Right renal cortex interstitium (tissue), 3 donors: ENCODE data around the gene SIRT7. TPM values are rescaled to one million over a fixed set of nuclear protein-coding genes. Genes with fewer than 3 reads are reported as not detected.
A peak's percentile ranks its signal among the peaks of the same experiment; 100 is the strongest.

Experiments
- DNase-seq, 3 donors: peaks; one replicate each; pipeline ENCODE4 v3.0.0-alpha.2; 2013; ENCODE audit warnings: low read depth in 3 of 3, low spot score in 2 of 3
- polyA plus RNA-seq, 3 donors: library from polyadenylated mRNA; unstranded; fragments of 120-200 nt; gene quantifications; one replicate each; pipeline ENCODE4 v1.2.1, GENCODE V29; 2013; ENCODE audit not compliant: insufficient read length in 3 of 3

The SIRT7 gene
- polyA plus RNA-seq, 3 donors = 8.6 to 10.3 (median 10.0) TPM

- DNase-seq = no peak
Observed at GRCh38 chr17:81890447-81891302, 27.3 kb downstream of the SIRT7 start.

GRCh38 chr17:81889602-81890001, 28.4 kb downstream of the SIRT7 start:
- DNase-seq = no peak

DNA sequence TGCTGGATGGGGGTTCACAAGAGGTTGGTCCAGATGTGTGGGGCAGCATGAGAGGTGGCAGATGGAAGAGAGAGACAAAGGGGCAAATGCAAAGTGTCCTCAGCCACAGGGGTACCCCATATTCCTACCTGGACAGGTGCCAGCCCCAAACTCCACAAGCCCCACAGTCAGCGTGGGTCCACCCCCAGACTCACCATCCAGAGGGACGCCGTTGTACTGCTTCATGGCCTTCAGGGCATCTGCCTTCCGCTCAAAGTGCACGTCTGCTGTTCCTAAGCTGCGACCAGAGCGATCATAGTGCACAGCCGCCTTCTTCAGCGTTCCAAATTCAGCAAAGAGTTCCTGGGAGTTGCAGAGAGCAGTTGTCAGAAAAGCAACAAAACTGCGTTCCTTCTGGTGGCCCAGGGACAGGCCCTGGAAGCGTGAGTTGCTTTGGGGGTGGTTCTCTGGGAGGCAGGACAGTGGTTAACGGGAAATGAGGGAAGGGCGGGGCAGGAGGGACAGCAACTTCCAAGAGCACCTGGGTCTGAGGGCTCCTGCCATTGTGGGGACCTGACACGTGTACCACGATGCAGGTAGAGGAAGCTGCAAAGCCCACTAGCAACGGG, 28.9 kb downstream of the SIRT7 start:
- no peak for DNase-seq

DNA sequence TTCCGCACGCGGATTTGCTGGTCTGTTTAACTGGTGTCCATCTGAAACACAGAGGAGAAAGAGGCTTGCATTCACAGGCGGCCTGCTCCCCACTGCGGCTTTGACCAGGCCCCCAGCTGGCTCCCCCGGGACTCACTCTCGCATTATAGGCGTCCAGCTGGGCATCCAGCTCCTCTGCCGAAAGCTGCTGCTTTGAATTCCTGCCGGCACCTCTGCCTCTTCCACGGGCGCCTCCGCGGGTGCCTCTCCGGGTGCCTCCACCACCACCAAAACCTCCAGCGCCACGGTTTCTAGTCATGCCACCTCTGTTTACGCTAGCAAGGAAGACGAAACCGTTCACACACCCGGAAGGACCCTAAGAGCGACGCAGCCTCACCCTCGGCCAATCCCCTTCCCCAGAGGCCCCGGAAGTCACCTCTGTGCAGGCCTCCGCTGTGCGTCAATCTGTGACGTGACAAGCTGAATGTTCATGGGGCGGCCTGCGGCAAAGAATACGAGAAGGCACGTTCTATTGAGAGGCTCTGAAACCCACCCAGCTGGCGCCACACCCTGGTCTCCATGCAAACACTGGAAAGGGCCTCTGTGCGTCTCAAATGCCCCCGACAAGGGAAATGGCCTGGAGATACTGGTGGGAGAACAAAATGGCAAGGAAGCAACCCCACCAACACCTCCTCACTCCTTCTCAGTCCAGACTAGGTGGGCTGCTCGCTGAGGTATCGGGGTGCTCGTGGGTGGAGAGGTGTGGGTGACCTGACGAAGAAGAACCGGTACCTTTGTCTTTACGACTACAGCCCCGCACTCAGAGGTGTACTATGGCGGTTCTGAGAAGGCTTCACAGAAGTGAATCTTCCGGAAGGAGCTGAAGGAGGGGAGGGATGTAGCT, 29.6 kb downstream of the SIRT7 start:
- no peak for DNase-seq

GRCh38 chr17:81885869-81886548, 32.0 kb downstream of the SIRT7 start:
- no peak for DNase-seq

DNA sequence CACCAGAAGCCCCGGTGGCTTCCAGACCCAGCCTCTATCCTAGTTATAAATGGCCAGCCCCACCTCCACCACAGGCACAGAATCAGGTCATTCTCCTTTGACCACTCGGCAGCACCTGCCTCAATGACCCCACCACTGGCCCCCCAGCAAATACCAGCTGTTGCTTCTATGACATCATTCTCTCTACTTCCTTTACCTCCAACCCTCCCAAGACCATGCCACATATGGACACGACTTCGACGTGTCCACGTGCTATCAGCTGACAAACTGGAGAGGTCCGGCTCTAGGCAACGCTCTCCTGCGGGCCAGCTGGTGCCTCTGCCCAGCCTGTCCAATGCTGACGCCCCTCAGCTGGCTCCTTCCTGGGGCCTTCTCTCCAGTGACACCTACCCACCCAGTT, 32.5 kb downstream of the SIRT7 start:
- no peak for DNase-seq

DNA sequence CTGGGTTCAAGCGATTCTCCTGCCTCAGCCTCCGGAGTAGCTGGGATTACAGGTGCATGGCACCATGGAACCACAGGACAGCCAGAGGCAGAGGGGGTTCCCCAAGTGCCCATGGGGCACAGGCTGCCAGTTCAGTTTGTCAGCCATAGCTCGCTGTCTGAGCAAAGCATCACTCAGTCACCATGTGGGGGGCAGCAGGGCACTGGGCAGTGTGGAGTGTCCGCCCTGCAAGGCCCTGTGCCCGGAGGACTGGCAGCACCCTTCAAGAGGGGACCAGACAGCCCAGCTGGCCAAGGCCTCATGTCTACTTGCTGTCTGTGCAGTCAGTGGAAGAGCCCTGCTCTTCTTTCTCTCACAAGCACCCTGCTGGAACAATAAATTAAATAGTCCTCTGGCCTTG, 33.0 kb downstream of the SIRT7 start:
- DNase-seq = no peak

- DNase-seq = no peak
Observed at GRCh38 chr17:81884520-81884919, 33.5 kb downstream of the SIRT7 start.

- no peak for DNase-seq
Observed at GRCh38 chr17:81879121-81879520, 38.9 kb downstream of the SIRT7 start.

GRCh38 chr17:81878294-81878693, 39.7 kb downstream of the SIRT7 start:
- no peak for DNase-seq

- DNase-seq = no peak
Observed at GRCh38 chr17:81877569-81877968, 40.4 kb downstream of the SIRT7 start.

DNA sequence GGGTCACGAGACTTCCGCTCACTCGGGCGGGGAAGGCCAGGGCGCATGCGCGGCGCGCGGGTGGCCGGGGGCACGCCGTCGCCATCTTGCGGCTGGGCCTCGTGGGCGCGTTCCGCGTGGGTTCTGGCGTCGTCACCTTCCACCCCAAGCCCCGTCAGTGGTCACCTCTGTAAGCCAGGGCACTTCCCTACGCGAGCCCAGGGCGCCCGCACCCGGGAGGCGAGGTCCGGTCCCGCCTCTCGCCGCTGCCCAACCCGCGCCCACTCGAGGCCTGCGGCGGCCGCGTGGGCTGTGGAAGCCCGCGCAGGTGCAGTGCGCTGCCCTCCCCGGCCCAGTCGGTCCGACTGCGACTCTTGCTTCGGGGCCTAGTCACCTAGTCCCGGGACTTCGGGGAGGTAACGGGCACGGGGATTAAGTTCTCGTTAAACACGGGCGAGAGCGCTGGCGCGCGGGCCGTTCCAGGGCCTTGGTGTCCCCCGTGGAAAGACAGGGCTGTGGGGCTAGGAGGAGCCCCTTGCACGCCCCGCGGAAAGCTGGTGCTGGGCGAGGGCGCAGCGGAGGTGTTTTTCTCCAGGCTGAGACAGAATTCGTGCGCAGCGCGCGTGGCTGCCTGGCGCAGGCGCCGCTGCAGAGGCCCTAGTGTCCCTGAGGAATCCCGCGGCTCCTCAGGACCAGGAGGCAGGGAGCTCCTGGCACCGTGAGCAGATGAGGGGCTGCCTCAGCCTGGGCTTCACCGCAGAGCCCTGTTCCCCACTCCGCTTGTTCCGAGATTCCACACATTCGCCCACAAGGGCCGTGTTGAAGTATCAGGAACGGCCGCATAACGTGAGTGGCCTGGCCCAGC, 46.4 kb downstream of the SIRT7 start:
- peak in 2 of 3 donors; percentile 73 to 78 for DNase-seq

- DNase-seq = no peak
Observed at GRCh38 chr17:81870981-81871386, 47.0 kb downstream of the SIRT7 start, which contains the start of gene ARHGDIA. Gene ARHGDIA (minus strand): TSS chr17:81871337. CDS start chr17:81869930, 1,407 bp downstream.

- no peak for DNase-seq
Observed at GRCh38 chr17:81870131-81870980, 47.6 kb downstream of the SIRT7 start.

DNA sequence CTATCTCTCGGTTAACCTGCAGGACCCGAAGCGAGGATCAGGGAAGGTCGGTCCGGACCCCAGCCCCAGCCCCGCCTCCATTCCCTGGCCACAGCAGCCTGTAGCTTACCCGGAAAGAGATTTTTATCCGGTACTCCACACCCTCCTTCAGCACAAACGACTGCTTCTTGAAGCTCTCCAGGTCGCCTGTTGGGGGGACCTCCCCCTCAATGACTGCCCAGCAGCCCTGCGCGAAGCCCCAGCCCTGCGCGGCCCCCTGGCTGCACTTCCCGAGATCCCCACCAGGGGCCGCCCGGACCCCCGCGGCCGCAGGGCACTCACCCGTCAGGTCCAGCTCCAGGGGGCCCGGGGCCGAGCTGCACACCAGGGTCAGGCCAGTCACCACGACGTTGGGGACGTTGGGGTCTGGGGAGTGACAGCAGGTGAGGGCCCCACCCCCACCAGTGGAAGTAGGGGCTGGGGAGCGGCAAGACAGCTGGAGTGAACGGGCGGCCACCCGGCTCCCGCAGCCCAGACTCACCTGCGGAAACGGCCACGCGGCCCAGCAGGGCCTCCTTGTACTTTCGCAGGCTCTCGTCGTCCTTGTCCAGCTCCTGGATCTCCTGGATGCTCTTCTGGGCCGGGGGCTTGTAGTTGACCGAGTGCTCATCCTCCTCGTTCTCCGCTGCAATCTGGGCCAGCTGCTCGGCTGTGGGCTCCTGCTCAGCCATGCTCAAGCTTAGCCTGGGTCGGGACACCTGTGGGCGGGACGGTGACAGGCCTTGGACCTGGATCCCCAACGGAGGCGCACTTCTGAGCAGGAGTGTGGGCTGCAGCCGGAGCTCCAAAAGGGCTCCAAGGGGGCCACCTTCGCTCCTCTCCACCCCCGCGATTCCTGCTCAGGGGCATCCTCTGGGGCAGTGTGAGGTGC, 48.5 kb downstream of the SIRT7 start:
- no peak for DNase-seq

GRCh38 chr17:81868674-81869220, 49.2 kb downstream of the SIRT7 start:
- no peak for DNase-seq

DNA sequence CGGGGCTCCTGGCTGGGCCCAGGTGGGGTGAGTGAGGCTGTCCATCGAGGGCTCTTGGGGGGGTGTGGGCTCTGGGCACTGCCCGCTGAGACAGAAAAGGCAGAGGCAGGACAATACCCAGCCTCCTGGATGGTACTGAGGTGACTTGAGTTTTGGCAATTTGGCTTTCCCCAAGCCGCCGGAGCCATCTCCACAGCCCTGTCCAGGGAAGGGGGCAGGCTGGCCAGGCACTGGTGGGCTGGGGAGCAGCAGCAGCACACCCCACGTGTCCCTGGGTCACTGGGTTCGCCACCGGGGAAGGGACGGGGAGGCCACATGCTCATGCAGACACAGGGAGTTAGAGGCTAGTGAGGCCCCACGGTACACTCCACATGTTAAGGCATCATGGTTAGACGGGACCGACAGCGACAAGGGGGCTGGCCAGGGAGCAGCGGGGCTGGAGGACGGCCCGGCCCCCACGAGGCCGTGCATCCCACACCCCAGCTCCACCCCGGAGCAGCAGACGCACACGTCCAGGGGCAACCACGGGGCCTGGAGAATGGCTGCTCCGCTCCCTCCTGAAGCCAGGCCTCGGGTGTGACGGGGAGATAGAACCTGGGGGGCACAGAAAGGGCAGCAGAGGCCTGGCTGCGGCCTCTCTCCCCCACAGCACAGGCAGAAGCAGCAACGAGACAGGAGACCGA, 49.8 kb downstream of the SIRT7 start:
- DNase-seq = no peak
